ENCODE data around the gene LPCAT3. TPM values are rescaled to one million over a fixed set of nuclear protein-coding genes. Genes with fewer than 3 reads are reported as not detected.
A peak's percentile ranks its signal among the peaks of the same experiment; 100 is the strongest.

The LPCAT3 gene
- total RNA-seq, 1 donor from 2014 or later: 42.0 TPM

DNA sequence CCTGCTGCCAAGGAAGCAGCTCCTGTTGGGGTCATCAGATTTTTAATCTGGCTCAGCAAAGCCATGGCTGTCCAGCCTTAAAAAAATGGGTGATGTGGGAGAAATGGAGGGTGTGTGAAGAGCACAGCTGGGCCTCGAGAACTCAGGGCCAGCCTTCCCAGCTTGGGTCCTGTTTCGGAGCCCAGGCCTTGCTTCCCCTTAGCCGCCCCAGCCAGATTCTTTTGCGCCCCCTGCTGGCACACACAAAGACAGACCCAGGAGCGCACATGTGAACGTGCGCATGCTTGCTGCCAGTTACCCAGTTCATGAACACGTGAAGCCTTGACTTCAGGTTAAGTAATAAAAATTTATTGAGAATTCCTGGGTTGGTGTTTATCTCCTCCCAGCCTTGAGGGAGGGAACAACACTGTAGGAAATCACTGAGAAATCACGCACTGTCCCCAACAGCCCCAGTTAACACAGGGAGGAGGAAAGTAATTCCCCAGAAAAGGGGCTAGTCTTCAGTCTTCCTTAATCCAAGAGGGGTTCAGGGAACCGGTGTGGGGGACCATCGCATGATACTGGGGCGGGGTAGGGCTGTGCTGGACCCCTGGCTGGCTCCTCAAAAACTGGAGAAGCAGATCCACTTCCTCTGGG lies 53.1 kb downstream of the LPCAT3 start:
- intact Hi-C loops (cut with DNase I): no loop called here
- no peaks in the 10 kb centered on the region for H3K9me3 ChIP-seq
- no peak for DNase-seq (ENCODE audit: extremely low spot score in 2 of 2)
- H3K36me3 ChIP-seq: peaks cover 0 to 37% of the 10 kb centered on the region in 2 donors
- peak overlapping the region in 1 of 2 donors; percentile 52 for H3K4me3 ChIP-seq
- TF ChIP-seq POLR2AphosphoS5 (IDR thresholded peaks at IDR 0.05; ENCODE audit: insufficient read depth in 1 of 2, low read depth in 1 of 2) (peak; percentile 56 to 60), POLR2A (IDR thresholded peaks at IDR 0.05) (no peak), CTCF (IDR thresholded peaks at IDR 0.05) (peak; percentile 72 to 89 (median 72))
- no peaks in the 10 kb centered on the region for H3K27me3 ChIP-seq
- H3K4me1 ChIP-seq: peaks cover 48% of the 10 kb centered on the region
- H3K27ac ChIP-seq: peak overlapping the region; percentile 87

- intact Hi-C loops (cut with DNase I): no loop called here
- Histone ChIP-seq H3K27me3 (no peaks in the 10 kb centered on the region), H3K4me3 (peak overlapping the region in 1 of 2 donors; percentile 52), H3K27ac (peak overlapping the region; percentile 87), H3K36me3 (peaks cover 0 to 37% of the 10 kb centered on the region in 2 donors), H3K9me3 (no peaks in the 10 kb centered on the region), H3K4me1 (peaks cover 43% of the 10 kb centered on the region)
- no peak for TF ChIP-seq POLR2A (IDR thresholded peaks at IDR 0.05)
- no peak for TF ChIP-seq POLR2AphosphoS5 (IDR thresholded peaks at IDR 0.05; ENCODE audit: insufficient read depth in 1 of 2, low read depth in 1 of 2)
- TF ChIP-seq CTCF (IDR thresholded peaks at IDR 0.05): no peak
- no peak for DNase-seq (ENCODE audit: extremely low spot score in 2 of 2)
Measured at GRCh38 chr12:6964605-6965025, 53.7 kb downstream of the LPCAT3 start.

- Histone ChIP-seq H3K27me3 (no peaks in the 10 kb centered on the region), H3K4me1 (peaks cover 36% of the 10 kb centered on the region), H3K4me3 (peak overlapping the region; percentile 22 to 52), H3K36me3 (peaks cover 0 to 37% of the 10 kb centered on the region in 2 donors), H3K9me3 (no peaks in the 10 kb centered on the region), H3K27ac (peak overlapping the region; percentile 87)
- no peak for TF ChIP-seq POLR2A (IDR thresholded peaks at IDR 0.05)
- TF ChIP-seq POLR2AphosphoS5 (IDR thresholded peaks at IDR 0.05; ENCODE audit: insufficient read depth in 1 of 2, low read depth in 1 of 2): no peak
- TF ChIP-seq CTCF (IDR thresholded peaks at IDR 0.05): no peak
- no peak for DNase-seq (ENCODE audit: extremely low spot score in 2 of 2)
- intact Hi-C loops (cut with DNase I): no loop called here
Measured at GRCh38 chr12:6963791-6964413, 54.4 kb downstream of the LPCAT3 start.

GRCh38 chr12:6963016-6963731 lies 55.1 kb downstream of the LPCAT3 start:
- Histone ChIP-seq H3K36me3 (peaks cover 0 to 31% of the 10 kb centered on the region in 2 donors), H3K4me1 (peaks cover 29% of the 10 kb centered on the region), H3K9me3 (no peaks in the 10 kb centered on the region), H3K27me3 (no peaks in the 10 kb centered on the region), H3K27ac (peak overlapping the region; percentile 87), H3K4me3 (peak overlapping the region; percentile 22 to 52)
- TF ChIP-seq POLR2A (IDR thresholded peaks at IDR 0.05) (peak in 1 of 2 donors; percentile 14), POLR2AphosphoS5 (IDR thresholded peaks at IDR 0.05; ENCODE audit: insufficient read depth in 1 of 2, low read depth in 1 of 2) (peak in 1 of 2 donors; percentile 59), CTCF (IDR thresholded peaks at IDR 0.05) (no peak)
- DNase-seq (ENCODE audit: extremely low spot score in 2 of 2): no peak
- intact Hi-C loops (cut with DNase I): no loop called here
